ENCODE results near the gene MOBP. TPM values are rescaled to one million over a fixed set of nuclear protein-coding genes. Genes with fewer than 3 reads are reported as not detected.

Gene MOBP
- total RNA-seq, 1 experiment from 2014 or later: 0.57 TPM

DNA sequence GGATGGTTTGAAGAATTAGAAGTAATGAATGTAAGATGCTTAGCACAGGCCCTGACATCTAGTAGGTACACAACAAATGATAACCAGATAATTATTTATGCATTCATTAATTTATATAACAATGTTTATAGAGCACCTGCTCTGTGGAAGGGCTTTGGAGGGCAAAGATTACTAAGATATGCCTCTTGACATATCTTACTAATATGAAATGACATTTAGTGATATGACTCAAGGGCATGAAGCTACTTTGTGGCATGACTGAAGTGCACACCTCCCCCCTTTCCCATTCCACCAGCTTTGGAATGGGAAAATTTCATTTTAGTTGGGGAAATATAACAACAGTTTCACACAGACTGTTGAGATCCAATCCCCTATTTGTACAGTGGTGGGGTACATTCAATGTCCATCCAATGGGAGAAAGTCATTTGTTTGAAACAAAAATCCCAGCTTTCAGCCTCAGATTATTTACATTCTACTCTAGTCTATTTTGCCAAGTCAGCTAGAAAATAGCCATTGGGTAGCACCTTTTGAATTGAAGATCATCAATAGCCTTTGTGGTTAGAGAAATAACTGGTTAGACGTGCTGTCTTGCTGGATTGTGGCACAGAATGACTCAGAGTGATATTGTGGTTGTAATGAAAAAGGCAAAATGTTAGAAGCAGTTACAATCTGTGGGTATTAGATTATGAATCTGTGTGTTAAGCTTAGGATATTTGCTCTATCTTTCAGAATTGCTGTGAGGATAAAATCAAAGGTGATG is 72.9 kb downstream of the MOBP start:
- Mint-ChIP-seq H3K27me3 (ENCODE audit: unreplicated experiment) (no peaks in the 10 kb centered on the region), H3K9me3 (ENCODE audit: low read depth, unreplicated experiment) (no peaks in the 10 kb centered on the region), H3K27ac (ENCODE audit: unreplicated experiment) (no peak overlapping the region), H3K4me3 (ENCODE audit: low read depth, unreplicated experiment) (no peak overlapping the region), H3K4me1 (ENCODE audit: low read depth, unreplicated experiment) (no peaks in the 10 kb centered on the region), H3K36me3 (ENCODE audit: insufficient read depth, unreplicated experiment) (no peaks in the 10 kb centered on the region)
- CTCF ChIA-PET: interaction anchor here (1.7 kb wide), 1 partner anchor 9 kb away, joined by 7 read pairs; no protein-coding TSS in a partner anchor
- intact Hi-C loops (cut with micrococcal nuclease; ENCODE audit: unreplicated experiment): loop anchor here (5.0 to 10.0 kb wide), 7 partner anchors 127 to 637 kb away; no protein-coding TSS in a partner anchor
- TF ChIP-seq, protein P1, sequence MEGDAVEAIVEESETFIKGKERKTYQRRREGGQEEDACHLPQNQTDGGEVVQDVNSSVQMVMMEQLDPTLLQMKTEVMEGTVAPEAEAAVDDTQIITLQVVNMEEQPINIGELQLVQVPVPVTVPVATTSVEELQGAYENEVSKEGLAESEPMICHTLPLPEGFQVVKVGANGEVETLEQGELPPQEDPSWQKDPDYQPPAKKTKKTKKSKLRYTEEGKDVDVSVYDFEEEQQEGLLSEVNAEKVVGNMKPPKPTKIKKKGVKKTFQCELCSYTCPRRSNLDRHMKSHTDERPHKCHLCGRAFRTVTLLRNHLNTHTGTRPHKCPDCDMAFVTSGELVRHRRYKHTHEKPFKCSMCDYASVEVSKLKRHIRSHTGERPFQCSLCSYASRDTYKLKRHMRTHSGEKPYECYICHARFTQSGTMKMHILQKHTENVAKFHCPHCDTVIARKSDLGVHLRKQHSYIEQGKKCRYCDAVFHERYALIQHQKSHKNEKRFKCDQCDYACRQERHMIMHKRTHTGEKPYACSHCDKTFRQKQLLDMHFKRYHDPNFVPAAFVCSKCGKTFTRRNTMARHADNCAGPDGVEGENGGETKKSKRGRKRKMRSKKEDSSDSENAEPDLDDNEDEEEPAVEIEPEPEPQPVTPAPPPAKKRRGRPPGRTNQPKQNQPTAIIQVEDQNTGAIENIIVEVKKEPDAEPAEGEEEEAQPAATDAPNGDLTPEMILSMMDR (IDR thresholded peaks at IDR 0.05; ENCODE audit: unreplicated experiment): no peak
- DNase-seq: no peak
- BruUV-seq (replicated peaks): no TSS peak

DNA sequence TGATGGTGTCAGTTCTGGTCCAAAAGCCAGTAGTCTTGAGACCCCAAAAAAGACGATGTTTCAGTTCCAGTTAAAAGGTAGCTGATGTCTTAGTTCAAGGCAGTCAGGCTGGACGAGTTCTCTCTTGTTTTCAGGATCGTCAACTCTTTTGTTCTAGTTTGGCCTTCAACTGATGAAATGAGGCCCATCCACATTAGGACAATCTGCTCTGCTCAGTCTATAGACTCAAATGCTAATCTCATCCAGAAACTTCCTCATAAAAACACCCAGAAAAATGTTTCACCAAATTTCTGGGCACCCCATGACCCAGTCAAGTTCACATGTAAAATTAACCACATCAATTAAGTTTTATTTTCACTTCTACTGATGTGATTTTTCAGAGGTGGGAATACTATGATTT is 74.0 kb downstream of the MOBP start:
- intact Hi-C loops (cut with micrococcal nuclease; ENCODE audit: unreplicated experiment): loop anchor here (5.0 to 10.0 kb wide), 7 partner anchors 126 to 636 kb away; no protein-coding TSS in a partner anchor
- BruUV-seq (replicated peaks): no TSS peak
- Mint-ChIP-seq H3K4me3 (ENCODE audit: low read depth, unreplicated experiment) (no peak overlapping the region), H3K4me1 (ENCODE audit: low read depth, unreplicated experiment) (no peaks in the 10 kb centered on the region), H3K27ac (ENCODE audit: unreplicated experiment) (no peak overlapping the region), H3K9me3 (ENCODE audit: low read depth, unreplicated experiment) (no peaks in the 10 kb centered on the region), H3K36me3 (ENCODE audit: insufficient read depth, unreplicated experiment) (no peaks in the 10 kb centered on the region), H3K27me3 (ENCODE audit: unreplicated experiment) (no peaks in the 10 kb centered on the region)
- CTCF ChIA-PET: interaction anchor here (0.8 to 1.7 kb wide), 5 partner anchors 9 to 645 kb away, joined by 3 to 7 read pairs (median 3); no protein-coding TSS in a partner anchor
- no peak for DNase-seq
- TF ChIP-seq, protein P1 (IDR thresholded peaks at IDR 0.05; ENCODE audit: unreplicated experiment): no peak

DNA sequence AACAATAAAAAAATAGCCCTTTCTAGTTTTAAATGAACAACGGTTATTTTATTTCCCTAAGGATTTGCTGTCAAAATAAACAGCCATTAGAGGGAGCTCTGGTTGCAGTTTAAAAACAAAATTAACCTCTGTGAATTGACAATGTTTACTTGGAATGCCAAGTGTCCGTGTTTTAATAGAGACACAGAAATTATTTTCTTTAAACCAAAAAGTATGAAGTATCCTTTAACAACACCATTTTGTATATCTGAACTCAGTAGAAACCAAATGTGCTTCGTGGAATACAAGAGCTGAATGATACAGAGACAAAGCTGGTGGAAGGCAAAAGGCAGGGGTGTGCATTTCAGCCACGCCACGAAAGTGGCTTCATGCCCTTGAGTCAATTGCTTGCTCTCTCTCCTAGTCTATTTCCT is 74.4 kb downstream of the MOBP start:
- no peak overlapping the region for H3K4me3 Mint-ChIP-seq (ENCODE audit: low read depth, unreplicated experiment)
- CTCF ChIA-PET: interaction anchor here (0.8 to 1.1 kb wide), 4 partner anchors 8 to 645 kb away, joined by 3 to 6 read pairs (median 3); no protein-coding TSS in a partner anchor
- BruUV-seq (replicated peaks): no TSS peak
- TF ChIP-seq, protein P1 (IDR thresholded peaks at IDR 0.05; ENCODE audit: unreplicated experiment): peak; percentile 26
- intact Hi-C loops (cut with micrococcal nuclease; ENCODE audit: unreplicated experiment): loop anchor here (2.0 to 10.0 kb wide), 8 partner anchors 125 to 775 kb away; no protein-coding TSS in a partner anchor
- H3K9me3 Mint-ChIP-seq (ENCODE audit: low read depth, unreplicated experiment): no peaks in the 10 kb centered on the region
- H3K27ac Mint-ChIP-seq (ENCODE audit: unreplicated experiment): no peak overlapping the region
- no peak for DNase-seq
- H3K36me3 Mint-ChIP-seq (ENCODE audit: insufficient read depth, unreplicated experiment): no peaks in the 10 kb centered on the region
- no peaks in the 10 kb centered on the region for H3K27me3 Mint-ChIP-seq (ENCODE audit: unreplicated experiment)
- H3K4me1 Mint-ChIP-seq (ENCODE audit: low read depth, unreplicated experiment): no peaks in the 10 kb centered on the region

DNA sequence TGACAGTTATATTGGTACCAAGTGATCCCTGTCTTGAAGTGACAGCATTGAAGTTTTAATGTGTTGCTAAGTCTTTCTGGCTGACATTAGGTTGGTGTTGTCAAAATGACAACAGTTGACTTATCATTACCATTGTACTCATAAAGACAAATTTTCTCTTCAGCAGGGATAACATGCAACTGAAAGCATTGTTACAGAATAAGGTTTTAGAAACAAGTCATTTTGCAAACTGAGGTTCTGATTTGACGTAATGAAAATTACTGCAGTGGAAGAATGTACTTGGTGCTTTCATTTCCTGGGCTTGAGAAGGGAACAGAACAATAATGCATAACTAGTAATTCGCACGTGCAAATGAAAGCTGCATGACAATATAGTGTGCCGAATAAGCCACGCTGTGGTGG is 75.1 kb downstream of the MOBP start:
- no peaks in the 10 kb centered on the region for H3K36me3 Mint-ChIP-seq (ENCODE audit: insufficient read depth, unreplicated experiment)
- CTCF ChIA-PET: interaction anchor here (0.6 to 1.1 kb wide), 4 partner anchors 10 to 644 kb away, joined by 3 to 6 read pairs (median 3); no protein-coding TSS in a partner anchor
- no TSS peak for BruUV-seq (replicated peaks)
- DNase-seq: no peak
- H3K27ac Mint-ChIP-seq (ENCODE audit: unreplicated experiment): no peak overlapping the region
- no peaks in the 10 kb centered on the region for H3K9me3 Mint-ChIP-seq (ENCODE audit: low read depth, unreplicated experiment)
- no peaks in the 10 kb centered on the region for H3K27me3 Mint-ChIP-seq (ENCODE audit: unreplicated experiment)
- intact Hi-C loops (cut with micrococcal nuclease; ENCODE audit: unreplicated experiment): loop anchor here (2.0 to 10.0 kb wide), 8 partner anchors 125 to 774 kb away; no protein-coding TSS in a partner anchor
- H3K4me1 Mint-ChIP-seq (ENCODE audit: low read depth, unreplicated experiment): no peaks in the 10 kb centered on the region
- TF ChIP-seq, protein P1 (IDR thresholded peaks at IDR 0.05; ENCODE audit: unreplicated experiment): no peak
- no peak overlapping the region for H3K4me3 Mint-ChIP-seq (ENCODE audit: low read depth, unreplicated experiment)

Data from Calu3 (cell line).